Upper lobe of left lung (tissue), 4 donors: ENCODE data around the gene TMED4.

ENCODE experiments used
- POLR2AphosphoS5 ChIP-seq, 2 donors: sonication (generic); formaldehyde crosslinking; IDR thresholded peaks; one replicate each; pipeline ENCODE4 v1.5.1; 2017; ENCODE audit warnings: antibody characterized with exemption in 2 of 2
- TF ChIP-seq, protein P1 (sequence below), 6 experiments: fragments of 450-650 bp in 4 of 6; fragments of 200-600 bp in 2 of 6; sonication (generic) in 2 of 6; IDR thresholded peaks; one replicate each; pipeline ENCODE4 v1.5.1; 2016 to 2019; ENCODE audit warnings: antibody characterized with exemption in 6 of 6

DNA sequence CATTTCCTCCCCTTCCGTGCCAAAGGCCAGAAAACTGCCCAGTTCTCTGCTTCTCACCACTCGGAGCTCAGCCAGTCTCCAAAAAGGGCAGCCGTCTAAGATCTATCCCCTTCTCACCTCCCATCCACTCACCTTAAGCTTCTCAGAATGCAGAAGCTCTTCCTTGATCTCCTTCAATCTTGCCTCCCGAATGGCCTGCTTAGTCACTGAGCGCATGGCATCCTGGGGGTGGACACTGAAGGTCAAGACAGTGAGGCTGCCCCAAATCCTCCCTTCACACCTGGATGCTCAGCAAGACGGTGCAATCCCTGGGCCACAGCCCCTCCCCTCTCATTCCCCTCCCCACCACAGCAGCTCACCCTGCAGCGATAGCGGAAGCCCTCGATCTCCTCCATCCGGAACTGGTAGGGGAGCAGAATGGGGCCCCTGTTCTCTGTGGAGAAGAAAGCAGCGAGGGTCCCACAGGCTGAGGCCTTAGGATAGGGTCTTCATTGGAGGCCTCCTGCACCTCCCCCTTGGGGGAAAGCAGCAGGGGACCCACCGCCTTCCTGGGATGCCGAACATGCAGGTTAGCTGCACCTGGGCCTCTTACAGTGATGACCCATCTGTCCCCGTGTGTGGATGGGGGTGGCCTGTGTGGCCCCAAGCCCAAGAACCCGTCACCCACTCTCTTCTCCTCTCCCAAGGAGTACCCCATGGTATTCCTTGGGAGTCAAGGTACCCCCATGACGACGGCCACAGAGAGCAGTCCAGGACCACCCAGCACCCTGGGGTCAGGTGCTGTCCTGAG, 13.1 kb downstream of the TMED4 start:
- TF ChIP-seq, protein P1, sequence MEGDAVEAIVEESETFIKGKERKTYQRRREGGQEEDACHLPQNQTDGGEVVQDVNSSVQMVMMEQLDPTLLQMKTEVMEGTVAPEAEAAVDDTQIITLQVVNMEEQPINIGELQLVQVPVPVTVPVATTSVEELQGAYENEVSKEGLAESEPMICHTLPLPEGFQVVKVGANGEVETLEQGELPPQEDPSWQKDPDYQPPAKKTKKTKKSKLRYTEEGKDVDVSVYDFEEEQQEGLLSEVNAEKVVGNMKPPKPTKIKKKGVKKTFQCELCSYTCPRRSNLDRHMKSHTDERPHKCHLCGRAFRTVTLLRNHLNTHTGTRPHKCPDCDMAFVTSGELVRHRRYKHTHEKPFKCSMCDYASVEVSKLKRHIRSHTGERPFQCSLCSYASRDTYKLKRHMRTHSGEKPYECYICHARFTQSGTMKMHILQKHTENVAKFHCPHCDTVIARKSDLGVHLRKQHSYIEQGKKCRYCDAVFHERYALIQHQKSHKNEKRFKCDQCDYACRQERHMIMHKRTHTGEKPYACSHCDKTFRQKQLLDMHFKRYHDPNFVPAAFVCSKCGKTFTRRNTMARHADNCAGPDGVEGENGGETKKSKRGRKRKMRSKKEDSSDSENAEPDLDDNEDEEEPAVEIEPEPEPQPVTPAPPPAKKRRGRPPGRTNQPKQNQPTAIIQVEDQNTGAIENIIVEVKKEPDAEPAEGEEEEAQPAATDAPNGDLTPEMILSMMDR (IDR thresholded peaks at IDR 0.05): no peak
- TF ChIP-seq POLR2AphosphoS5 (IDR thresholded peaks at IDR 0.05): no peak
